Heart right ventricle (tissue), 16 donors: Measurements from ENCODE around the gene TSFM. TPM values are rescaled to one million over a fixed set of nuclear protein-coding genes. Genes with fewer than 3 reads are reported as not detected.

Source experiments
- ATAC-seq, 8 donors: fragments of 200-7000 bp; cut with Tn5 transposase; one replicate each; pipeline ENCODE4 v1.9.1; 2020; ENCODE audit warnings: mild to moderate bottlenecking in 8 of 8, moderate library complexity in 8 of 8, moderate number of reproducible peaks in 1 of 8
- DNase-seq, 2 donors: peaks; one replicate each; pipeline ENCODE4 v3.0.0-alpha.2; 2020
- H3K27ac ChIP-seq, 10 donors: fragments of 200-600 bp; sonication (generic) in 2 of 10; one replicate each; pipeline versions ENCODE4 v1.5.0 to v1.8.0; 2020 to 2022; ENCODE audit warnings: mild to moderate bottlenecking in 3 of 10
- H3K27me3 ChIP-seq, 7 donors: fragments of 200-600 bp; one replicate each; pipeline ENCODE4 v1.8.0; 2021 to 2022; ENCODE audit warnings: mild to moderate bottlenecking in 2 of 7
- H3K36me3 ChIP-seq, 9 donors: fragments of 200-600 bp; sonication (generic) in 1 of 9; one replicate each; pipeline versions ENCODE4 v1.5.0 to v1.8.0; 2020 to 2022; ENCODE audit warnings: mild to moderate bottlenecking in 2 of 9
- H3K4me1 ChIP-seq, 9 donors: fragments of 200-600 bp; sonication (generic) in 1 of 9; one replicate each; pipeline versions ENCODE4 v1.5.0 to v1.8.0; 2020 to 2022; ENCODE audit warnings: mild to moderate bottlenecking in 4 of 9
- H3K4me3 ChIP-seq, 10 donors: fragments of 200-600 bp; sonication (generic) in 2 of 10; one replicate each; pipeline versions ENCODE4 v1.5.0 to v1.8.0; 2020 to 2022; ENCODE audit warnings: mild to moderate bottlenecking in 7 of 10, moderate library complexity in 2 of 10
- H3K9me3 ChIP-seq, 11 donors: fragments of 200-600 bp in 10 of 11; sonication (generic) in 2 of 11; one replicate each; pipeline versions ENCODE4 v1.5.0 to v1.8.0; 2013 to 2022; ENCODE audit warnings: mild to moderate bottlenecking in 2 of 11, control low read depth in 1 of 11, moderate library complexity in 1 of 11
- WGBS, 2 donors: extraction: QIAGEN DNeasy Blood & Tissue Kit; methylation state at CpG; one replicate each; pipeline ENCODE4 v1.1.7; 2013; ENCODE audit warnings: inconsistent platforms in 1 of 2; 5-methylcytosine and 5-hydroxymethylcytosine counted together
- intact Hi-C, 10 donors: fragments of 100-400 bp; cut with DNase I; formaldehyde crosslinking; loops; one replicate each; pipeline versions ENCODE4 v1.11.1 to v1.14.2; 2022
- polyA plus RNA-seq, 2 donors: library from polyadenylated mRNA; stranded (reverse); fragments of 200-250 nt; gene quantifications; one replicate each; pipeline ENCODE4 v1.2.3, GENCODE V29; 2013
- total RNA-seq, 10 donors: library from RNA; stranded (reverse); fragmentation: NEBNext Ultra II Directional in 3 of 10; extraction: Animal tissue kit (Norgen Biotek cat#: 25700) in 3 of 10; gene quantifications; one replicate each; pipeline versions ENCODE4 v1.2.1 to v1.2.4, GENCODE V29; 2021 to 2023
- TF ChIP-seq, protein P1 (sequence below), 9 donors: fragments of 200-600 bp; sonication (generic) in 2 of 9; IDR thresholded peaks; one replicate each; pipeline versions ENCODE4 v1.5.0 to v1.8.0; 2021 to 2022; ENCODE audit warnings: antibody characterized with exemption in 9 of 9, mild to moderate bottlenecking in 5 of 9, moderate library complexity in 1 of 9
- donor health status: Arrhythmogenic right ventricular cardiomyopathy.
- donor health status: ischemic (EF 13 %, LVEDD 7.1; RV severe dilation, severe dysfunction).
- donor health status: healthy with polysubstance abuse.
- donor health status: DM: no; HTN: yes; CAD: no.
- donor health status: DM: no; HTN: no; CAD: no.
- donor health status: ischemic (EF 25% LVEDD 6.9; RV normal size, moderate dysfunction).
- donor health status: ischemic (EF 25% LVEDD 5.7; RV mildly dilated, moderate dysfunction).
- donor health status: healthy.
- donor health status: DM: yes; HTN: yes; CAD: no.
- donor health status: Ischemic cardiomyopathy.
- donor health status: ischemic (EF 35%, LVEDD 5.7; RV mildly dilated, moderate dysfunction).
- donor health status: nonischemic (EF 11% LVEDD 7.7; RV severe dilation, severe dysfunction).
- donor health status: DM: yes; HTN: yes; CAD: no.
- donor health status: PGD.
- donor health status: ischemic (EF 29% LVEDD 5.4; RV normal size, mild dysfunction).
- donor health status: nonischemic (EF 23%, LVEDD 6.1; RV moderate dilation, normal function).

The TSFM gene
- total and polyA plus RNA-seq, 12 donors: 22.9 to 70.6 (median 52.6) TPM

DNA sequence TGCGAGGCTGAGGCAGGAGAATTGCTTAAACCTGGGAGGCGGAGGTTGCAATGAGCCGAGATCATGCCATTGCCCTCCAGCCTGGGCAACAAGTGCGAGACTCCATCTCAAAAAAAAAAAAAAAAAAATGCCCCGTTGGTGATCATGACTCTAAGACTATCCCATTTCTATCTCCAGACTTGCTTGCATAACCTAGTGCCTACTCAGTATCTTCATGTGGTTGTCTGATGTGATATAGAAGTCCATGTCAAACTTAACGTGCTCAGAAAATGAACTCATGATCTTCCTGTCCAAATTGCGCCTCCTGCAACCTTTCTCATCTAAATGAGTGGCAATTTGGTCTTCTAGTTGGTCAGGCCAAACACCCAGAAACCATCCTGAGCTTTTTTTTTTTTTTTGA, 4.7 kb upstream of the TSFM start:
- Histone ChIP-seq H3K4me1 (peaks cover 2 to 41% (median 11%) of the 10 kb centered on the region in 9 donors), H3K4me3 (no peak overlapping the region), H3K9me3 (no peaks in the 10 kb centered on the region), H3K27ac (no peak overlapping the region), H3K27me3 (no peaks in the 10 kb centered on the region), H3K36me3 (peaks cover 0 to 29% (median 0%) of the 10 kb centered on the region in 9 donors)
- TF ChIP-seq, protein P1, sequence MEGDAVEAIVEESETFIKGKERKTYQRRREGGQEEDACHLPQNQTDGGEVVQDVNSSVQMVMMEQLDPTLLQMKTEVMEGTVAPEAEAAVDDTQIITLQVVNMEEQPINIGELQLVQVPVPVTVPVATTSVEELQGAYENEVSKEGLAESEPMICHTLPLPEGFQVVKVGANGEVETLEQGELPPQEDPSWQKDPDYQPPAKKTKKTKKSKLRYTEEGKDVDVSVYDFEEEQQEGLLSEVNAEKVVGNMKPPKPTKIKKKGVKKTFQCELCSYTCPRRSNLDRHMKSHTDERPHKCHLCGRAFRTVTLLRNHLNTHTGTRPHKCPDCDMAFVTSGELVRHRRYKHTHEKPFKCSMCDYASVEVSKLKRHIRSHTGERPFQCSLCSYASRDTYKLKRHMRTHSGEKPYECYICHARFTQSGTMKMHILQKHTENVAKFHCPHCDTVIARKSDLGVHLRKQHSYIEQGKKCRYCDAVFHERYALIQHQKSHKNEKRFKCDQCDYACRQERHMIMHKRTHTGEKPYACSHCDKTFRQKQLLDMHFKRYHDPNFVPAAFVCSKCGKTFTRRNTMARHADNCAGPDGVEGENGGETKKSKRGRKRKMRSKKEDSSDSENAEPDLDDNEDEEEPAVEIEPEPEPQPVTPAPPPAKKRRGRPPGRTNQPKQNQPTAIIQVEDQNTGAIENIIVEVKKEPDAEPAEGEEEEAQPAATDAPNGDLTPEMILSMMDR (IDR thresholded peaks at IDR 0.05): no peak
- intact Hi-C loops: no loop called here
- no peak for ATAC-seq
- 90 to 94% methylated on average over 7 of the region's 7 CpGs for WGBS, 2 donors
- DNase-seq: no peak

DNA sequence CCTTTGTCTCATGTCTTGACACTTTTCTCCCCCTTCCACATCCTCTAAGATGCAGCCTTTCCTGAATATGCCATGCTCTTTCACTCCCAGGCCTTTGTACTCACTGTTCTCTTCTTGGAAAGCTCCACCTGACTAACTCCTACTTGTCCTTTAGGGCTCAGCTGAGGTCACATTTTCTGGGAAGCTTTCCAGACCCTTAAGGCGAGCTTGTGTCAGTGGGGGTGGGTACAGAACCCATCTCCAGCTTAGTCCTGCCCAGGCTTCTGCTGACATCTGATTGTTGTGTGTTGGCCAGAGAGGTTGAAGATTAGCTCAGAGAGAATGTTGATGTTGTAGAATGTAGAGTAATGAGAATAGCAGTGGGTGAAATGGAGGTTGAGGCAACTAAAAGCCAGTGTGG, 2.9 kb upstream of the TSFM start:
- no peak overlapping the region for H3K27ac ChIP-seq
- H3K27me3 ChIP-seq: no peaks in the 10 kb centered on the region
- 43 to 61% methylated on average over 1 of the region's 1 CpG for WGBS, 2 donors
- no peak overlapping the region for H3K4me3 ChIP-seq
- peaks cover 0 to 41% (median 17%) of the 10 kb centered on the region in 9 donors for H3K4me1 ChIP-seq
- intact Hi-C loops: loop anchor here in 3 of 10 donors (5.0 kb wide), 1 partner anchor 128 kb away; no protein-coding TSS in a partner anchor
- ATAC-seq: no peak
- TF ChIP-seq, protein P1 (IDR thresholded peaks at IDR 0.05): no peak
- peaks cover 0 to 37% (median 0%) of the 10 kb centered on the region in 9 donors for H3K36me3 ChIP-seq
- no peaks in the 10 kb centered on the region for H3K9me3 ChIP-seq
- no peak for DNase-seq

DNA sequence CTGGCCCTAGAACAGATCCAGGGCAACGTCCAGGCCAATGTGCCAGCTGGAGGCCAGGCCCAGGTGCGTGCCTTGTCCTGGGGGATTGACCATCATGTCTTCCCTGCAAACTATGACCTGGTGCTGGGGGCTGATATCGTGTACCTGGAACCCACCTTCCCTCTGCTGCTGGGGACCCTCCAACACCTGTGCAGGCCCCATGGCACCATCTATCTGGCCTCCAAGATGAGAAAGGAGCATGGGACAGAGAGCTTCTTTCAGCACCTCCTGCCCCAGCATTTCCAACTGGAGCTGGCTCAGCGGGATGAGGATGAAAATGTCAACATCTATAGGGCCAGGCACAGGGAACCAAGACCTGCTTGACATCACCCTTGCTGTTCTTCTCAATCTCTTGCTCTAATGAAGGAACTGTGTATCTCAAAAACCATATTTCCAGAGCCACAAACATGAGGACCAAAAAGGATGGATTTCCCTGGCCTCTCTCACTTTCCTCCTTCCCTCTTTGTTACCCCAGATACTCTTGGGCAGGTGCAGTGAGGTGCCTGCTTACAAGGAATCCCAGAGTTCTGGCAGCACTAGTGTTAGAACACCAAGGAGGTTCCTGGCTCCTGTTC, 2.2 kb upstream of the TSFM start:
- Histone ChIP-seq H3K9me3 (no peaks in the 10 kb centered on the region), H3K27me3 (no peaks in the 10 kb centered on the region), H3K4me3 (no peak overlapping the region), H3K27ac (peak overlapping the region in 1 of 10 donors; percentile 90), H3K36me3 (peaks cover 0 to 36% (median 5%) of the 10 kb centered on the region in 9 donors), H3K4me1 (peaks cover 0 to 41% (median 17%) of the 10 kb centered on the region in 9 donors)
- ATAC-seq: no peak
- WGBS, 2 donors: 89 to 93% methylated on average over 4 of the region's 4 CpGs
- TF ChIP-seq, protein P1 (IDR thresholded peaks at IDR 0.05): no peak
- DNase-seq: no peak
- intact Hi-C loops: loop anchor here in 3 of 10 donors (5.0 kb wide), 1 partner anchor 127 kb away; no protein-coding TSS in a partner anchor

DNA sequence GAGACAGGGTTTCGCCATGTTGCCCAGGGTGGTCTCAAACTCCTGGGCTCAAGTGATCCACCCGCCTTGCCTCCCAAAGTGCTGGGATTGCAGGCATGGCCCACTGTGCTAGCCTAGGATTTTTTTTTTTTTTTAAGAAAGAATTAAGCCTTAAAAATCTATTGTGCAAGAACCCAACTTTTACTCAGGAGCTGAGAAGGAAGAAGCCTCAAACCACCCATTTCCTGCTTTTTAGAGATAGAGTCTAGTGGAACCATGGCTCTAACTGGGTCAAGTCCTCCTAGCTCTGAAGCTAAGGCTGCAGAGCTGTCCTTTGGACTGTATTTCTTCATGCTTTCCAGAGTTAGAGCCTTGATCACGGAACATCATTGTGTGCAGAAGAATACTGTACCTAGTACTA, 1.3 kb upstream of the TSFM start:
- 93 to 99% methylated on average over 3 of the region's 3 CpGs for WGBS, 2 donors
- Histone ChIP-seq H3K4me1 (peaks cover 0 to 38% (median 17%) of the 10 kb centered on the region in 9 donors), H3K9me3 (no peaks in the 10 kb centered on the region), H3K4me3 (no peak overlapping the region), H3K27ac (peak overlapping the region in 2 of 10 donors; percentile 28 to 90), H3K36me3 (peaks cover 0 to 42% (median 13%) of the 10 kb centered on the region in 9 donors), H3K27me3 (no peaks in the 10 kb centered on the region)
- DNase-seq: no peak
- no peak for ATAC-seq
- intact Hi-C loops: loop anchor here in 3 of 10 donors (5.0 kb wide), 1 partner anchor 126 kb away; no protein-coding TSS in a partner anchor
- TF ChIP-seq, protein P1 (IDR thresholded peaks at IDR 0.05): no peak
